NCI-H82 treated with DMSO at 0.1 percent for 48 hours (cell line): ENCODE measurements around the gene NBDY.
"Not testable (repeated sequence)": the region's sequence is repeated elsewhere in the genome, so short reads cannot be mapped to it uniquely, and the experiment has no call there.

Experiments used
- DNase-seq: peaks from one replicate; lab custom pipeline; 2025; ENCODE audit not compliant: unreplicated experiment; lab: John Stamatoyannopoulos, UW

The NBDY gene

GRCh38 chrX:56800307-56800706 lies 71.3 kb downstream of the NBDY start:
- no peak for DNase-seq

GRCh38 chrX:56800801-56801200 lies 71.8 kb downstream of the NBDY start:
- no peak for DNase-seq

GRCh38 chrX:56802428-56802827 lies 73.4 kb downstream of the NBDY start:
- no peak for DNase-seq

- no peak for DNase-seq
Observed at GRCh38 chrX:56802921-56803849, 74.1 kb downstream of the NBDY start.

GRCh38 chrX:56803850-56804681 lies 75.0 kb downstream of the NBDY start:
- no peak for DNase-seq

- DNase-seq, result no peak
Observed at GRCh38 chrX:56804867-56805266, 75.8 kb downstream of the NBDY start.

- no peak for DNase-seq
Observed at GRCh38 chrX:56805399-56805798, 76.4 kb downstream of the NBDY start.

GRCh38 chrX:56806176-56806575 lies 77.1 kb downstream of the NBDY start:
- not testable (repeated sequence) for DNase-seq

- DNase-seq, result no peak
Observed at GRCh38 chrX:56811599-56811998, 82.6 kb downstream of the NBDY start.

GRCh38 chrX:56812515-56813105 lies 83.6 kb downstream of the NBDY start:
- no peak for DNase-seq

- no peak for DNase-seq
Observed at GRCh38 chrX:56813318-56813837, 84.3 kb downstream of the NBDY start.

GRCh38 chrX:56817179-56817578 lies 88.1 kb downstream of the NBDY start:
- no peak for DNase-seq

- no peak for DNase-seq
Observed at GRCh38 chrX:56826020-56826419, 97.0 kb downstream of the NBDY start.

- no peak for DNase-seq
Observed at GRCh38 chrX:56833626-56834025, 104.6 kb downstream of the NBDY start.

GRCh38 chrX:56853436-56853835 lies 124.4 kb downstream of the NBDY start:
- DNase-seq, result no peak

GRCh38 chrX:56857042-56857441 lies 128.0 kb downstream of the NBDY start:
- DNase-seq, result no peak

GRCh38 chrX:56860888-56861287 lies 131.8 kb downstream of the NBDY start:
- no peak for DNase-seq
